ENCODE measurements around the gene ZNF69.
"Not testable (repeated sequence)": the region's sequence is repeated elsewhere in the genome, so short reads cannot be mapped to it uniquely, and the experiment has no call there.

The ZNF69 gene

DNA sequence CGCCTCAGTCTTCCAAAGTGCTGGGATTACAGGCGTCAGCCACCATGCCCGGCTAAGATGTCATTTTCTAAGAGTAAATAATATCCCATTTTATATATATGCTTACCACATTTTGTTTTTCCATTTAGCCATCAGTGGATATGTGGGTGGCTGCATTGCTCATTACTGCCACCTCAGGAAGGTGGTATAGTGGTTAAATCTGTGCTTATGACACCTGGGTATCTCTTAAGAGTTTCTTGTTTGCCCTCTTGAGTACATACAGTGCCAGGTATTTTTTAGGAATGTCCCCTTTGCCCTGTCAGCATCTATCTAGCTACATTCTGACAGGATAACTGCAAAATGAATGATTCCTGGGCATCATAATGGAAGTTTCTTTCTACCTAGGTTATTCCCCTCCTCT lies 14.6 kb downstream of the ZNF69 start:
- no peak for DNase-seq

DNA sequence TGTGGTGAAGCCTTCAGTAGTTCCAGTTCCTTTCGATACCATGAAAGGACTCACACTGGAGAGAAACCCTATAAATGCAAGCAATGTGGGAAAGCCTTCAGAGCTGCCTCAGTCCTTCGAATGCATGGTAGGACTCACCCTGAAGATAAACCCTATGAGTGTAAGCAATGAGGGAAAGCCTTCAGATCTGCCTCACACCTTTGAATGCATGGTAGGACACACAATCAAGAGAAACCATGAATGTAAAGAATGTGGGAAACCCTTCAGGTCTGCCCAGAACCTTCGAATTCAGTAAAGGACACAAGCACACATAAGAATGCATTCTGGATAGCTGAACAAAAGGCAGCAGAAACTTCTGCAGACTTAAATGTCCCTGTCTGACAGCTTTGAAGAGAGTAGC lies 18.3 kb downstream of the ZNF69 start:
- DNase-seq = no peak

DNA sequence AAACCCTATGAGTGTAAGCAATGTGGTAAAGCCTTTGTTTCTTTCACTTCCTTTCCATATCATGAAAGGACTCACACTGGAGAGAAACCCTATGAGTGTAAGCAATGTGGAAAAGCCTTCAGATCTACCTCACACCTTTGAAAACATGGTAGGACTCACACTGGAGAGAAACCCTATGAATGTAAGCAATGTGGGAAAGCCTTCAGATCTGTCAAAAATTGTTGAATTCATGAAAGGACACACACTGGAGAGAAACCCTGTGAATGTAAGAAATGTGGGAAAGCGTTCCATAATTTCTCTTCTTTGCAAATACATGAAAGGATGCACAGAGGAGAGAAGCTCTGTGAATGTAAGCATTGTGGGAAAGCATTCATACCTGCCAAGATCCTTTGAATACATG lies 24.4 kb downstream of the ZNF69 start:
- not testable (repeated sequence) for DNase-seq

DNA sequence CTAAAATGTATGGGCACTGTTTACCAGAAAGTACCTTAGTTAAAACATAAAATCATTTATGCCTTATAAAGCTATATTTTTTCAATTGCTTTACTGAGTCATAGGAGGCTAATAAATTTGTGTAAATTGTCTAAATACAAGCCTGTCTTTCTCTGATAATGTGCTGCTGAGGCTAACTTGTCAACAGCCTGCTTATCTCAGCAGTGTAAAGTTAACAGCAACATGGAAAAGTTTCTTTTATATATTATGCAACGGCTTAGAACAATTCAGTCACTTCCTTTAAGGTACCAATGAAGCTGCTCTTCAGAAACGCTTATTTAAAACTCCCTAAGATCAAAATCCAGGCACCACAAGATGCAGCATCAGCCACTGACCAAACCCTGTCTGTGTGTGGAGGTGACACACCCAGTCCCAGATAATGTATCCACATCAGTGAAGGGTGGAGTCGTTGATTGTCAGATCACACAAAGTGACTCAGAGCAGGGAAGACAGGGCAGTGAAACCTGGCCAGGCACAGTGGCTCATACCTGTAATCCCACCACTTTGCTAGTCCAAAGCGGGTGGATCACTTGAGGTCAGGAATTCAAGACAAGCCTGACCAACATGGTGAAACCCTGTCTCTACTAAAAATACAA lies 27.0 kb downstream of the ZNF69 start:
- DNase-seq = not testable (repeated sequence)

DNA sequence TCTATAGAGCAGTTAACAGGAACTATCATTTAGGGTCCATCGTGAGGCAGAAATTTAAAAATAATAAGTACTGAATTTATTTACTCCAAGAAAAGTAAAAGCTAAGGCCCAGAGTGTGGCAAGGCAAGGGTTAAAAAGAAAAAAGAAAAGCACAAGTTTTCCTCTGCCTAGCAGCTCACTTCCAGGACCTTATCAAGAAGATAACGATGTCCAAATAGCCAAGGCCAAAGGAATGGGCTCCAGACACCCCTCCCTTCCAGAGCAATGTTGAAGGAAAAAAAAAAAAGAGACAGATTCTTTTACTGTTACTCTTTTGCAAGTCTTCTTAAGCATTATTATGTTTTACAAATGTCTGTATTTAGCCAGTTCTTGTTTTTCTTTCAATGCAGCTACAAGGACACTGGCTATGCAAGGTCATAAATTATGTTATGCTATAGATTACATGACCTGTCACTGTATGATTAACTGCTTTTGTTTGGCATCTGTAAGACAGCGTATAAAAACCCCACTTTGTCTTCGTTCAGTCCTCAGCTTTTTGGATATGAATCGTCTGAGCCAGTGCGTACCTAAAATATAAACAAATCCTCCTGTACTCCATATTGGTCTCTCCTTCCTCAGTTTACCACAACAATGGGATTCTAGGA lies 34.4 kb downstream of the ZNF69 start:
- DNase-seq = no peak

DNA sequence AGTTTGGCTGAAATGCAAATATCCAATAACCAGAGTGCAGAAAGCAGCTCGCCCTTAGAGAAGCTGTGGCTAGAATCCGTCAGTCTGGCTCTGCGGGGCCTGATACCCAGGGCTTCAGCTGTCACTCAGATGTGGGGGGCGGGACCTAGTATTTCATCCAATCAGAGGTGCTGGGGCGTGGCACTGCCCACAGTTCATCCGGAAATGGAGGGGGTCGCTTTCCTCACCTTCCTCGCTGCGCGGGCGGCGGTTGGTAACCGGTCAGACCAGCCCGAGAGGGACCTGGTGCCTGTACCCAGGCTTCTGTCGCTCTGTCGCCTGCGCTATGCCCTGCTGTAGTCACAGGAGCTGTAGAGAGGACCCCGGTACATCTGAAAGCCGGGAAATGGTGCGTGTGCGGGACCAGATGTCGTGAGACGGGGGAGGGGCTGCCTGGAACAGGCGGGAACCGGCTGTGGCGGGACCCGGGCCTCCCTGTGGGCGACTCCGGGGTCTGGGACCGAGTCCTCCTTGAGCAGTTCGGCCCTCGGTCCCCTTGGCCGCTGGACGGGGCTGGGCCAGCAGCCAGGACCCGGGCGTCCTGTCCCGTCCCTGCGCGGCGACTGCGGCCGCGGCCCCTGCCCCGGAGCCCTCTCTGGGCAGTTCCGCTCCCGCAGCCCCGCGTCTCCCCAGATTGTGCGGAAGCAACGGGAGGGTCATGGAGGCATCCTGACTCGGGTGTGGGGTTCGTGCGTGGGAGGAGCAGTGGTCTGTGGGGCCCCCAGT lies 37.5 kb downstream of the ZNF69 start, which contains the start of gene ZNF700:
ZNF700 (plus strand) TSS at position 222 of the 765 bp plus-strand sequence; CDS start at position 326, 104 bp downstream.
- DNase-seq = peak; percentile 95

DNA sequence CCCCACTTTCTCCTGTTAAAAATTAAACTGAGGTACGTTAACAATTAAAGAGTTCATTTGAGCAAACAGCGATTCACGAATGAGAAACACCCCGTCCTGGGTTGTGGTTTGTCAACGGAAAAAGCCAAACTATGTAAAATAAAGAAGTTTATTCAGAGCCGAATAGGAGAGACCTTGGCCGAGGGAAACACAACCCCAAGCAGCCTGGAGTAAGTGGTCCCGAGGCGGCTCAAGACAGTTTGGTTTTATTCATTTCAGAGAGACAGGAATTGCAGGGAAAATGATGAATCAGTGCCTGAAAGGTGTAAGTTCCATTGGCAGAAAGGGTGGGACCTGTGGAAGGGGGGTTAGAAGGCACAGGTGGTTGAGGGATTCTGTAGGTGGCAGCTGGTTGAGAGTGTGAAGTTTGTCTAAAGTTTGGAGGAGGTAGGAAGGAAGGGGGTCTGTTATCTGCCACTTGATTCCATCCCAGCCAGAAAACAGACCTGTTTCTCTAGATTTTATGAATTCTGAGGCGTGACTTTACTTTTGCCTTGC lies 38.1 kb downstream of the ZNF69 start:
- not testable (repeated sequence) for DNase-seq

DNA sequence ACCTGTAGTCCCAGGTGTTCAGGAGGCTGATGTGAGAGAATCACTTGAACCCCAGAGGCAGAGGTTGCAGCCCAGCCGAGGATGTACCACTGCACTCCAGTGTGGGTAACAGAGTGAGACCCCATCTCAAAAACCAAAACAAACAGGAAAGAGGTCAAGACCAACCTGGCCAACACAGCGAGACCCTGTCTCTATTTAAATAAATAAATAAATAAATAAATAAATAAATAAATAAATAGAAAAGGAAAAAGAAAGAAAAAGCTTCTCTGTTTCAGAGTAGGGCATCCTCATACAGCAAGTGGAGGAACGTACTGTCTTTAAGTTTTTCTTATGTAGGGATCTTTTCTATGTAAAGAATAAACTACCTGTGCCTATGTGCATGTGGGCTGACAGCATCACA lies 39.6 kb downstream of the ZNF69 start:
- no peak for DNase-seq

DNA sequence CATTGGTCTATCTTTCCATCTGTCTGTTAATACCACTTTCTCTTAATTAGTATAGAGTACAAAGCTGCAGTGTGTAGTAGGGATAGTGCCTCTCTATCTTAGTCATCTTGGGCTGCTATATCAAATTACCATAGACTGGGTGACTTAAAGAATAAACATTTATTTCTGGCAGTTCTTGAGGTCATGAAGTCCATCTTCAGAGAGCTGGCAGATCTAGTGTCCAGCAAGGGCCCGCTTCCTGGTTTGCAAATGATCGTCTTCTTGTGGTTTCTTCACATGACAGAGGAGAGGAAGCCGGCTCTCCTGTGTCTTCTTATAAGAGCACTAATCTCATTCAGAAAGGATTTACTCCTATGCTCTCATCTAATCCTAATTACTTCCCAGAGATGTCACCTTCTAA lies 43.5 kb downstream of the ZNF69 start:
- no peak for DNase-seq

DNA sequence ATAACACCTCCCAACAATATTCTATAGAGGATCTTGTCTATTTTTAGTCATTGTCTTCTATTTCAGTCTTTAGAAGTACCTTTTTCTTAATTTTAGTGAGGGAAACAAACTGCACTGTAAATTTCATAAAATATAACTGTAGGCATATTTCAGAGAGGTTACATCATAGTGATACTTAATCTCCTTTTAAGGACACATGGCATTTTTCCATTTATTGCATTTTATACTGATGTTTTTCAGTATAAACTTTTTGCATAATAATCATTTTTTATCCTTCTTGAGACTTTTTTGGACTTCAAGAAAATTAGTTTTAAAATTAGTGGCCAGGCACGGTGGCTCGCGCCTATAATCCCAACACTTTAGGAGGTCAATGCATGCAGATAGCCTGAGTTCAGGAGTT lies 43.9 kb downstream of the ZNF69 start:
- DNase-seq = no peak

DNA sequence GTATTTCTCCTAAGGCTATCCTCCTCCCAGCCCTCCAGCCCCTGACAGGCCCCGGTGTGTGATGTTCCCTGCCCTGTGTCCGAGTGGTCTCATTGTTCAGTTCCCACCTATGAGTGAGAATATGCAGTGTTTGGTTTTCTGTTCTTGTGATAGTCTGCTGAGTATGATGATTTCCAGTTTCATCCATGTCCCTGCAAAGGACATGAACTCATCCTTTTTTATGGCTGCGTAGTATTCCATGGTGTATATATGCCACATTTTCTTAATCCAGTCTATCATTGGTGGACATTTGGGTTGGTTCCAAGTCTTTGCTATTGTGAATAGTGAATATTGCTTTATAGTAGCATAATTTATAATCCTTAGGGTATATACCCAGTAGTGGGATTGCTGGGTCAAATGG lies 48.2 kb downstream of the ZNF69 start:
- DNase-seq = not testable (repeated sequence)

DNA sequence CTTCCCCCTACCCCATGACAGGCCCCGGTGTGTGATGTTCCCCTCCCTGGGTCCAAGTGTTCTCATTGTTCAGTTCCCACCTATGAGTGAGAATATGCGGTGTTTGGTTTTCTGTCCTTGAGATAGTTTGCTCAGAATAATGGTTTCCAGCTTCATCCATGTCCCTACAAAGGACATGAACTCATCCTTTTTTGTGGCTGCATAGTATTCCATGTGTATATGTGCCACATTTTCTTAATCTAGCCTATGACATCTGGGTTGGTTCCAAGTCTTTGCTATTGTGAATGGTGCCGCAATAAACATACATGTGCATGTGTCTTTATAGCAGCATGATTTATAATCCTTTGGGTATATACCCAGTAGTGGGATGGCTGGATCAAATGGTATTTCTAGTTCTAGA lies 50.8 kb downstream of the ZNF69 start:
- DNase-seq = not testable (repeated sequence)

DNA sequence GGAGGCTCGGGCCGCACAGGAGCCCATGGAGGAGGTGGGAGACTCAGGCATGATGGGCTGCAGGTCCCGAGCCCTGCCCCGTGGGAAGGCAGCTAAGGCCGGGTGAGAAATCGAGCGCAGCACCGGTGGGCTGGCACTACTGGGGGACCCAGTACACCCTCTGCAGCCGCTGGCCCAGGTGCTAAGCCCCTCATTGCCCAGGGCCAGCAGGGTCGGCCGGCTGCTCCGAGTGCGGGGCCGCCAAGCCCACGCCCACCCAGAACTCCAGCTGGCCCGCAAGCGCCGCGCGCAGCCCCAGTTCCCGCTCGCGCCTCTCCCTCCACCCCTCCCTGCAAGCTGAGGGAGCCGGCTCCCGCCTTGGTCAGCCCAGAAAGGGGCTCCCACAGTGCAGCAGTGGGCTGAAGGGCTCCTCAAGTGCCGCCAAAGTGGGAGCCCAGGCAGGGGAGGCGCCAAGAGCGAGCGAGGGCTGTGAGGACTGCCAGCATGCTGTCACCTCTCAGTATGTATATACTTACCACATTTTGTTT lies 53.8 kb downstream of the ZNF69 start:
- not testable (repeated sequence) for DNase-seq

DNA sequence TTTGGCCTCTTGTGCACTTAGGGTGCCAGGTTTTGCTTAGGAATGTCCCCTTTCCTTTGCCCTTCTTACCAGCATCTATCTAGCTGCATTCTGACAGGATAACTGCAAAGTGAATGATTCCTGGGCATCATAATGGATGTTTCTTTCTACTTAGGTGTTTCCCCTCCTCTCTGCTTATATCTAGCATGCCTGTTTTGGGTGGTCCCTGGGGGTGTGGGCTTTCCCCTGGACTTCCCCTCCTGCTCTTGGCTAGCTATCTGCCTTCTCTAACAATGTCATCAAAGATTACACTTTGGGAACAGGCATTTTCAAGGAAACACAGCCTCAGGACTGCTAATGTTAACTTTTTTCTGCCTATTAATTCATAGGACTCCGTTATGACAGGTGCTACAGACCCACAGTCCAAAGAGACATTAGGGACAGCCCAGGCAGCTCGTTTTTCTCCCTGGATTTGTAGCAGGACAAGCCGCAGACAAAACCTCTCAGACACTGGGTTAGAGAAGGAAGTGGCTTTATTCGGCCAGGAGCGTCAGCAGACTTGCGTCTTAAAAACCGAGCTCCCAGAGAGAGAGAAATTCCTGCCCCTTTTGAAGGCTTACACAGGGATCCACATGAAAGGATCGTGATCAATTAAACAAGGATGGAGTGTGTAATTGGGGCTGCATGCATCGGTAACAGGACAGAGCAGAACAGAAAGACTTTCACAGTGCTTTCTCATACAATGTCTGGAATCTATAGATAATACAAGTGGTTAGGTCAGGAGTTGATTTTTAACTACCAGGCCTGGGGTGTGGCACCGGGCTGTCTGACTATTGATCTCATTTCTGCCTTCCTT lies 54.6 kb downstream of the ZNF69 start:
- DNase-seq = no peak

DNA sequence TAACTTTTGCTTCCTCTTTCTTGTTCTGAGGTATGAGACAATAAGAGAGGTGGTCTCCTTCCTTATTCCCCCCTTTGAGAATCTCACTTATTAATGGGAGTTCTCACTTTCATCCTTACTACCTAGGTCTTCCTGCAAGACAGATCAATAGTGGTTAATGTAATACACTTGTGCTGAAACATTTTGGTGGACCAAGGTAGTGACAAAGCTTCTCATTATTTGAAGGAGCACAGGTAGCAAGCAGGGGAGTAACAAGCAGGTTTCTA lies 55.2 kb downstream of the ZNF69 start:
- DNase-seq = no peak

DNA sequence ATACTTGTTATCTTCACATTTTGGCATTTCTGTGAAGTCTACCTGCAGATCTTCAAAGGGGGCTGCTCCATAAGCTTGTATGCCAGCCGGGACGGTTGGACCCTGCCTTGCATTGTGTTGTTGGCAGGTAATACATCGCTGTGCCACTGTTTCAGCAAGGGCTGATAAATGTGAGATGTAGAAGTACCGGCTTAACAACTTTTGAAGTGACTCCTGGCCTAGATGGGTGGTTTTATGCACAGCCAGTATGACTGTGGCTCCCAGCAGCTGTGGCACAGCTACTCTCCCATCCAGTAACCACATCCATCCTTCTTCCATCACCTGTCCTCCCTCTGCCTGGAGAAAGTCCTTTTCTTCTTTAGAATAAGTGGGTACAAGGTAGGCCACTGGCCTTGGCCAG lies 57.1 kb downstream of the ZNF69 start:
- DNase-seq = no peak

DNA sequence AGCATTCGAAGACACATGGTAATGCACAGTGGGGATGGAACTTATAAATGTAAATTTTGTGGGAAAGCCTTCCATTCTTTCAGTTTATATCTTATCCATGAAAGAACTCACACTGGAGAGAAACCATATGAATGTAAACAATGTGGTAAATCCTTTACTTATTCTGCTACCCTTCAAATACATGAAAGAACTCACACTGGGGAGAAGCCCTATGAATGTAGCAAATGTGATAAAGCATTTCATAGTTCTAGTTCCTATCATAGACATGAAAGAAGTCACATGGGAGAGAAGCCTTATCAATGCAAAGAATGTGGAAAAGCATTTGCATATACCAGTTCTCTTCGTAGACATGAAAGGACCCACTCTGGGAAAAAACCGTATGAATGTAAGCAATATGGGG lies 61.1 kb downstream of the ZNF69 start:
- DNase-seq = no peak

DNA sequence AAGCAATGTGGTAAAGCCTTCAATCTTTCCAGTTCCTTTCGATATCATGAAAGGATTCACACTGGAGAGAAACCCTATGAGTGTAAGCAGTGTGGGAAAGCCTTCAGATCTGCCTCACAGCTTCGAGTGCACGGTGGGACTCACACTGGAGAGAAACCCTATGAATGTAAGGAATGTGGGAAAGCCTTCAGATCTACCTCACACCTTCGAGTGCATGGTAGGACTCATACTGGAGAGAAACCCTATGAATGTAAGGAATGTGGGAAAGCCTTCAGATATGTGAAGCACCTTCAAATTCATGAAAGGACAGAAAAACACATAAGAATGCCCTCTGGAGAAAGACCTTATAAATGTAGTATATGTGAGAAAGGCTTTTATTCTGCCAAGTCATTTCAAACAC lies 61.6 kb downstream of the ZNF69 start:
- DNase-seq = no peak

DNA sequence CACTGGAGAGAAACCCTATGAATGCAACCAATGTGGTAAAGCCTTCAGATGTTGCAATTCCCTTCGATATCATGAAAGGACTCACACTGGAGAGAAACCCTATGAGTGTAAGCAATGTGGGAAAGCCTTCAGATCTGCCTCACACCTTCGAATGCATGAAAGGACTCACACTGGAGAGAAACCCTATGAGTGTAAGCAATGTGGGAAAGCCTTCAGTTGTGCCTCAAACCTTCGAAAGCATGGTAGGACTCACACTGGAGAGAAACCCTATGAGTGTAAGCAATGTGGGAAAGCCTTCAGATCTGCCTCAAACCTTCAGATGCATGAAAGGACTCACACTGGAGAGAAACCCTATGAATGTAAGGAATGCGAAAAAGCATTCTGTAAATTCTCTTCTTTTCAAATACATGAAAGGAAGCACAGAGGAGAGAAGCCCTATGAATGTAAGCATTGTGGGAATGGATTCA lies 62.1 kb downstream of the ZNF69 start:
- not testable (repeated sequence) for DNase-seq

DNA sequence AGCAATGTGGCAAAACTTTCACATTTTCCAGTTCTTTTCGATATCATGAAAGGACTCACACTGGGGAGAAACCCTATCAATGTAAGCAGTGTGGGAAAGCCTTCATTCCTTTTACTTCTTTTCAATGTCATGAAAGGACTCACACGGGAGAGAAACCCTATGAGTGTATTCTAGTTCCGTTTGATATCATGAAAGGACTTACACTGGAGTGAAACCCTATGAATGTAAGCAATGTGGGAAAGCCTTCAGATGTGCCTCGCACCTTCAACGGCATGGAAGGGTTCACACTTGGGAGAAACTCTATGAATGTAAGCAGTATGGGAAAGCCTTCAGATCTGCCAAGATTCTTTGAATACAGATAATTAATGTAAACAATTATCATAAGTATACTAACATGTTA lies 62.7 kb downstream of the ZNF69 start:
- DNase-seq = no peak

Data from COR-L47 (cell line).